Spinal cord (tissue), 10 donors: Measurements from ENCODE around the gene TCHP. TPM values are rescaled to one million over a fixed set of nuclear protein-coding genes. Genes with fewer than 3 reads are reported as not detected.

Experiments
- DNase-seq, 6 donors: peaks; one replicate each; pipeline versions ENCODE4 v3.0.0 to v3.0.0-alpha.2; 2013 to 2015; ENCODE audit warnings: low spot score in 6 of 6, low read depth in 4 of 6
- H3K27ac ChIP-seq: one replicate; pipeline ENCODE4 v1.5.1; 2013; ENCODE audit warnings: low read depth, low read length, control low read depth
- H3K27me3 ChIP-seq: one replicate; pipeline ENCODE4 v1.6.1; 2013; ENCODE audit warnings: low read length; ENCODE audit not compliant: control insufficient read depth, insufficient read depth
- H3K36me3 ChIP-seq: one replicate; pipeline ENCODE4 v1.6.1; 2013; ENCODE audit warnings: low read length; ENCODE audit not compliant: control insufficient read depth, insufficient read depth
- H3K4me1 ChIP-seq: one replicate; pipeline ENCODE4 v1.6.1; 2013; ENCODE audit warnings: low read length; ENCODE audit not compliant: control insufficient read depth, insufficient read depth
- H3K4me3 ChIP-seq: one replicate; pipeline ENCODE4 v1.5.1; 2013; ENCODE audit warnings: low read depth, low read length, control low read depth
- H3K9me3 ChIP-seq: one replicate; pipeline ENCODE4 v1.6.1; 2013; ENCODE audit warnings: low read length; ENCODE audit not compliant: control insufficient read depth, insufficient read depth
- WGBS: methylation state at CpG from one replicate; pipeline ENCODE4 v1.1.5; 2013; ENCODE audit warnings: missing lambda C conversion rate; ENCODE audit not compliant: insufficient coverage; 5-methylcytosine and 5-hydroxymethylcytosine counted together
- polyA plus RNA-seq, 2 donors: library from polyadenylated mRNA; unstranded; fragments of 120-200 nt; gene quantifications; one replicate each; pipeline ENCODE4 v1.2.1, GENCODE V29; 2013; ENCODE audit not compliant: insufficient read length in 2 of 2
- total RNA-seq, 2 donors: library from RNA; depleted of rRNA in 1 of 2; stranded (reverse); fragments of 120-200 nt in 1 of 2; fragments of >200 nt in 1 of 2; gene quantifications; one replicate each; pipeline versions ENCODE4 v1.2.3 to v1.2.4, GENCODE V29; 2013 to 2014
- donor health status: healthy.

Gene TCHP
- total and polyA plus RNA-seq, 4 donors, result 7.6 to 32.7 (median 21.8) TPM

GRCh38 chr12:109916045-109916444 lies 16.0 kb downstream of the TCHP start:
- 100% methylated on average over 3 of the region's 4 CpGs for WGBS
- no peak for DNase-seq
- H3K36me3 ChIP-seq, result peaks cover 66% of the 10 kb centered on the region

GRCh38 chr12:109919456-109919855 lies 19.4 kb downstream of the TCHP start:
- Histone ChIP-seq H3K36me3 (peaks cover 51% of the 10 kb centered on the region), H3K4me1 (no peaks in the 10 kb centered on the region), H3K4me3 (no peak overlapping the region), H3K27me3 (no peaks in the 10 kb centered on the region), H3K9me3 (no peaks in the 10 kb centered on the region), H3K27ac (no peak overlapping the region)
- DNase-seq, result no peak
- WGBS, result 93% methylated on average over 5 of the region's 10 CpGs

More at GRCh38 chr12:109916045-109916444, 16.0 kb downstream of the TCHP start:
- H3K4me1 ChIP-seq, result no peaks in the 10 kb centered on the region
- no peak overlapping the region for H3K4me3 ChIP-seq
- H3K27me3 ChIP-seq, result no peaks in the 10 kb centered on the region
- H3K27ac ChIP-seq, result no peak overlapping the region
- no peaks in the 10 kb centered on the region for H3K9me3 ChIP-seq

GRCh38 chr12:109920261-109920780 lies 20.2 kb downstream of the TCHP start:
- Histone ChIP-seq H3K4me1 (no peaks in the 10 kb centered on the region), H3K36me3 (peaks cover 48% of the 10 kb centered on the region), H3K27me3 (no peaks in the 10 kb centered on the region), H3K9me3 (no peaks in the 10 kb centered on the region), H3K4me3 (no peak overlapping the region), H3K27ac (no peak overlapping the region)
- 83% methylated on average over 11 of the region's 11 CpGs for WGBS
- DNase-seq, result no peak

GRCh38 chr12:109921982-109922381 lies 21.9 kb downstream of the TCHP start:
- DNase-seq, result no peak
- 63% methylated on average over 1 of the region's 4 CpGs for WGBS
- H3K4me1 ChIP-seq, result no peaks in the 10 kb centered on the region
- no peak overlapping the region for H3K27ac ChIP-seq
- no peaks in the 10 kb centered on the region for H3K9me3 ChIP-seq
- H3K27me3 ChIP-seq, result no peaks in the 10 kb centered on the region
- H3K4me3 ChIP-seq, result no peak overlapping the region
- peaks cover 52% of the 10 kb centered on the region for H3K36me3 ChIP-seq

DNA sequence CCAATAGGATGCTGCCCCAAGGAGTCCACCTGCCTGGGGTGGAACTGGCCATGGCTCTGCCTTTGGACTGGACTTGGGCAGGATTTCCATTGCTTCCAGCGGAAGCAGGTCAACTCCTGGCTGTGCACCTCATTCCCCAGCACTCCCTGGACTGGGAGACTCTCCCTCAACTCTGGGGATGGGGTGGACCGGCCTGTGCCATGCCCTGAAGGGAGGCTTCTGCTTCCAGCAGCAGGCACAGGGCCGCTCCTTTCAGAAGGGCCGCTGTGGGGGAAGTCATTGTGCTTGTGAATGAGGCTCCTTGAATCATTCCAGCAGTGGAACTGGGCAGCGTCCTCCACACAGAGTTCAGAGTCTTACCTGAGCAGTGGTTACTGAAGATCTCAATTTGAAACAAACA lies 23.0 kb downstream of the TCHP start:
- DNase-seq, result no peak
- no peak overlapping the region for H3K4me3 ChIP-seq
- WGBS, result 85% methylated on average over 4 of the region's 5 CpGs
- no peaks in the 10 kb centered on the region for H3K27me3 ChIP-seq
- H3K36me3 ChIP-seq, result peaks cover 50% of the 10 kb centered on the region
- H3K9me3 ChIP-seq, result no peaks in the 10 kb centered on the region
- no peaks in the 10 kb centered on the region for H3K4me1 ChIP-seq
- H3K27ac ChIP-seq, result no peak overlapping the region

DNA sequence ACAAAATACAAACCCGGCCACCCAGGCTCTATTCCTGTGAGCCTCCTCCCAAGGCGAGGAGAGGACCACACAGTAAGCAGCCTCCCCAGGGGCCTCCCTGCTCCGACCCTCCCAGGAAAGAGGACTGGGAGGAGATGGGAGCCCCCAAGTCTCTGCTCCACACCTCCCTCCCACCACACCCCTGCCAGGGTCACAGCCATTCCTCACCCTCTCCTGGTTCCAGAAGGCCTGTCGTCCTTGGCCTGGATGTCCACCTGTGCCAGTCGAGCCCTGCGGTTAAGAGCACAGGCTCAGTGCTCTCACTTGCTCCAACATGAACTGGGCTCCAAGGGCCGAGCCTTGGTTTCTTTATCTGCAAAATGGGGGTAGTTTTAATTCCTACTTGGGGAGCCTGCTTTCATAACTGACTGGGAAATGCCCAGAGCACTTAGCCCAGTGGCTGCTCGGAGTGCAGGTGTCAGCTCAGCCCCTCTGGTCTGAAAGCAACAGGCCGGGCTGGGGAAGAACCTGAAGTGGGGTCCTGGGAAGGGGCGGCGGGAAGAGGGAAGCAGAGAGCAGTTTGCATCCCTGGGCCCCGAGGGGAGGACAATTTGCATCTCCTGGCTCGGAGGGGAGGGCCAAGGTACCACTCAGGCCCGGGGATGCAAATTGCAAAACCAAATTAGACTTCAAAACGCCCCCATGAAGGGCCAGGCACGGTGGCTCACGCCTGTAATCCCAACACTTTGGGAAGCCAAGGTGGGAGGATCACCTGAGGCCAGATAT lies 23.6 kb downstream of the TCHP start:
- peaks cover 50% of the 10 kb centered on the region for H3K36me3 ChIP-seq
- 74% methylated on average over 13 of the region's 17 CpGs for WGBS
- no peak overlapping the region for H3K4me3 ChIP-seq
- no peaks in the 10 kb centered on the region for H3K27me3 ChIP-seq
- no peaks in the 10 kb centered on the region for H3K9me3 ChIP-seq
- H3K4me1 ChIP-seq, result no peaks in the 10 kb centered on the region
- no peak for DNase-seq
- H3K27ac ChIP-seq, result no peak overlapping the region

DNA sequence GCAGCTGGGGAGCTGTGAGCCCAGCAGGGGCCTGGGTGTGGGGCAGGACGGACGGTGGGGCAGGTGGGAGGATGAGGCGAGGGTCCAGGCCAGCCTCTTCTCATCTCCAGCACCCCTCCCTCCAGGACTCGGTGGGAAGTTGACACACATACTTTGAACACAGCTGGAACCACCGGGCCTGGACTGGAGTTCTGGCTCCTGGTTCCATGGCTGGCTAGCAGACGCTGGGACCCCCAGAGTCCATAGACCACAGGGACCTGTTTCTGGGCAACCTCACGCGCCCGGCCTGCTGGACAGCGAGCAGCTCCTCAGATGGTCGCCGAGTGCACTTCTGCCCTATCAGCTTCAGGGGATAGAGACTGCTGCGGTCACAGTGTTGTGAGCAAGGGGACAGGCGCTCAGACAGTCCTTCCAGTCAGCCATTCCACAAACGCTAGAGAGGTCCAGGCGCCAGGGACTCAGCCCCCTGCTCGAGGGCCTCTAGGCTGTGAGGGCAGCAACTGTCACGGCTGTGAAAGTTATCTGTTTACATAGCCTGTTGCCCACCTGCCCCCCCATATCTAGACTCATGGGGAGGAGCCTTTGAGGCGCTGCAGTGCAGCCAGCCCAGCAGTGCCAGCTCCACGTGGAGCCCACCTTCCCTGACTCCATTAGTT lies 25.2 kb downstream of the TCHP start:
- H3K9me3 ChIP-seq, result no peaks in the 10 kb centered on the region
- H3K36me3 ChIP-seq, result peaks cover 53% of the 10 kb centered on the region
- no peaks in the 10 kb centered on the region for H3K27me3 ChIP-seq
- no peaks in the 10 kb centered on the region for H3K4me1 ChIP-seq
- H3K4me3 ChIP-seq, result no peak overlapping the region
- no peak for DNase-seq
- no peak overlapping the region for H3K27ac ChIP-seq
- 62% methylated on average over 17 of the region's 20 CpGs for whole genome bisulfite sequencing

DNA sequence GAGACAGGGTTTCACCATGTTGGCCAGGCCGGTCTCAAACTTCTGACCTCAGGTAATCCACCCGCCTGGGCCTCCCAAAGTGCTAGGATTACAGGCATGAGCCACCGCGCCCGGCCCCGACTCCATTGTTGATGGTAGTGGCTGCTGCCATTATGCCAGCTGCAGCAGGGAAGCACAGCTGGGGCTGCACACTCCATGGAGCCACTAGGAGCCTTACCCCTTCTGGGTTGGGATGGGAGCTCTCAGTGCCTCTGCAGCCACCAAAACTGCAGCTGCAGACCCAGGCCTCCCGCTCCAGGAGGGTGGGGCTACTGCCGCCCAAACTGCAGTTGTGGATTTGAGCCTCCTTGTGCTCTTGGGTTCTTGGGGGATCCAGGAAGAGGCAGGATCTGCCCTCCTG lies 25.9 kb downstream of the TCHP start:
- H3K36me3 ChIP-seq, result peaks cover 56% of the 10 kb centered on the region
- WGBS, result 95% methylated on average over 8 of the region's 8 CpGs
- no peak overlapping the region for H3K4me3 ChIP-seq
- no peaks in the 10 kb centered on the region for H3K27me3 ChIP-seq
- no peak overlapping the region for H3K27ac ChIP-seq
- no peaks in the 10 kb centered on the region for H3K9me3 ChIP-seq
- no peaks in the 10 kb centered on the region for H3K4me1 ChIP-seq
- no peak for DNase-seq

DNA sequence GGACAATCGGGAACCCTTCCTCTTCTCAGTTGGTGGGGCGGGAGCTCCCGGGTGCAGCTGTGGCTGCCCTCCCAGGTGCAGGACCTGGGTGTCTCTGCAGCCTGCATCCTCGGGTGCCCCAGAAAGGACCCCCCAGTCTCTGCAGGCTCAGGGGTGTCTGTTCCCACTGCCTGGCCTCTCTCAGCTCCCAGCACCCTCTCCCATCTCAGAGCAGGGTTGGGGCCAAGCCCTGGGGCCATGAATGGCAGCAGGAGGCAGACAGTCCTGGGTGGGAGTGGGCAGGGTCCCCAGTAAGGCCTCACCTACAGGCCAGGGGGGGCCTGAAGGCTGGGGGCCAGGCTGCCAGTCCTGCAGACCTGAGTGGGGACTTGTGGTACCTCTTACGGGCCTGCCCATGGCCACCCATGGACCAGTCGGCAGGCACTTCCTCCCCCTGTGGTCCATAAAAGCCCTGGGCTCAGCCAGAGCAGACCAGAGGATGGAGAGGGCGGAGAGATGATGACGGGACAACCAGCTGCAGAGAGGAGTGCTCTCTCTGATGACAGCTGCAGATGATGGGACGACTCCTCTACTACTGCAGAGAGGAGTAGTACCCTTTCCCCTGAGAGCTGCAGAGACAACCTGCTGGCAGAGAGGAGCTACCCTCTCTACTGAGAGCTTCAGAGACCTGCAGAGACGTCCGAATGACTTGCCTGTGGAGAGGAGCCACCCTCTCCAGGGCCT lies 26.6 kb downstream of the TCHP start:
- no peak overlapping the region for H3K4me3 ChIP-seq
- no peaks in the 10 kb centered on the region for H3K27me3 ChIP-seq
- H3K9me3 ChIP-seq, result no peaks in the 10 kb centered on the region
- H3K4me1 ChIP-seq, result no peaks in the 10 kb centered on the region
- H3K27ac ChIP-seq, result no peak overlapping the region
- no peak for DNase-seq
- WGBS, result 90% methylated on average over 10 of the region's 11 CpGs
- H3K36me3 ChIP-seq, result peaks cover 62% of the 10 kb centered on the region
